Measurements from ENCODE around the gene RPL39. TPM values are rescaled to one million over a fixed set of nuclear protein-coding genes. Genes with fewer than 3 reads are reported as not detected.
"Not testable (repeated sequence)": the region's sequence is repeated elsewhere in the genome, so short reads cannot be mapped to it uniquely, and the experiment has no call there.

Gene RPL39
- 1,616 and 1,617 TPM in 2 replicates for total RNA-seq
- long read RNA-seq, transcript RPL39-201 (3 exons, 401 nt) = major isoform, 422 of 424 reads
- long read RNA-seq, partial matches to known transcripts = 1 of 424 reads
- long read RNA-seq, other reads (novel, unspliced or antisense) = 0 of 424 reads

- Mint-ChIP-seq H3K27me3 (ENCODE audit: unreplicated experiment) (no peaks in the 10 kb centered on the region), H3K27ac (ENCODE audit: unreplicated experiment) (peak within 1 kb of the TSS; percentile 96), H3K9me3 (ENCODE audit: unreplicated experiment) (no peaks in the 10 kb centered on the region), H3K36me3 (ENCODE audit: unreplicated experiment) (peaks cover 6% of the 10 kb centered on the region), H3K4me1 (ENCODE audit: unreplicated experiment) (peaks cover 31% of the 10 kb centered on the region), H3K4me3 (ENCODE audit: unreplicated experiment) (peak within 1 kb of the TSS; percentile 89)
- TF ChIP-seq CTCF (IDR thresholded peaks at IDR 0.05) = no peak
- peak; percentile 89 for DNase-seq (ENCODE audit: extremely low spot score, unreplicated experiment)
Measured at GRCh38 chrX:119791437-119792231, at the start of gene RPL39. Gene RPL39 (minus strand): TSS chrX:119791630. CDS start chrX:119791576, 54 bp downstream.

GRCh38 chrX:119833905-119834304 is 42.5 kb upstream of the RPL39 start:
- no peak overlapping the region for H3K4me3 Mint-ChIP-seq (ENCODE audit: unreplicated experiment)
- no peaks in the 10 kb centered on the region for H3K27me3 Mint-ChIP-seq (ENCODE audit: unreplicated experiment)
- DNase-seq (ENCODE audit: extremely low spot score, unreplicated experiment) = no peak
- H3K4me1 Mint-ChIP-seq (ENCODE audit: unreplicated experiment) = no peaks in the 10 kb centered on the region
- TF ChIP-seq CTCF (IDR thresholded peaks at IDR 0.05) = no peak
- H3K9me3 Mint-ChIP-seq (ENCODE audit: unreplicated experiment) = peaks cover 12% of the 10 kb centered on the region
- no peak overlapping the region for H3K27ac Mint-ChIP-seq (ENCODE audit: unreplicated experiment)
- peaks cover 41% of the 10 kb centered on the region for H3K36me3 Mint-ChIP-seq (ENCODE audit: unreplicated experiment)

GRCh38 chrX:119828446-119828845 is 37.0 kb upstream of the RPL39 start:
- no peak overlapping the region for H3K4me3 Mint-ChIP-seq (ENCODE audit: unreplicated experiment)
- peaks cover 15% of the 10 kb centered on the region for H3K9me3 Mint-ChIP-seq (ENCODE audit: unreplicated experiment)
- H3K27ac Mint-ChIP-seq (ENCODE audit: unreplicated experiment) = no peak overlapping the region
- H3K27me3 Mint-ChIP-seq (ENCODE audit: unreplicated experiment) = no peaks in the 10 kb centered on the region
- DNase-seq (ENCODE audit: extremely low spot score, unreplicated experiment) = no peak
- peaks cover 4% of the 10 kb centered on the region for H3K4me1 Mint-ChIP-seq (ENCODE audit: unreplicated experiment)
- H3K36me3 Mint-ChIP-seq (ENCODE audit: unreplicated experiment) = peaks cover 20% of the 10 kb centered on the region
- TF ChIP-seq CTCF (IDR thresholded peaks at IDR 0.05) = no peak

- Mint-ChIP-seq H3K27me3 (ENCODE audit: unreplicated experiment) (no peaks in the 10 kb centered on the region), H3K9me3 (ENCODE audit: unreplicated experiment) (peaks cover 19% of the 10 kb centered on the region), H3K4me3 (ENCODE audit: unreplicated experiment) (no peak overlapping the region), H3K27ac (ENCODE audit: unreplicated experiment) (no peak overlapping the region), H3K36me3 (ENCODE audit: unreplicated experiment) (peaks cover 14% of the 10 kb centered on the region), H3K4me1 (ENCODE audit: unreplicated experiment) (peaks cover 4% of the 10 kb centered on the region)
- DNase-seq (ENCODE audit: extremely low spot score, unreplicated experiment) = no peak
- no peak for TF ChIP-seq CTCF (IDR thresholded peaks at IDR 0.05)
Measured at GRCh38 chrX:119826399-119826959, 35.0 kb upstream of the RPL39 start.

- peaks cover 11% of the 10 kb centered on the region for H3K9me3 Mint-ChIP-seq (ENCODE audit: unreplicated experiment)
- not testable (repeated sequence) for H3K27me3 Mint-ChIP-seq (ENCODE audit: unreplicated experiment); H3K27ac Mint-ChIP-seq (ENCODE audit: unreplicated experiment); H3K36me3 Mint-ChIP-seq (ENCODE audit: unreplicated experiment); H3K4me1 Mint-ChIP-seq (ENCODE audit: unreplicated experiment); DNase-seq (ENCODE audit: extremely low spot score, unreplicated experiment); H3K4me3 Mint-ChIP-seq (ENCODE audit: unreplicated experiment)
Measured at GRCh38 chrX:119824221-119824620, 32.8 kb upstream of the RPL39 start.

- not testable (repeated sequence) for H3K27me3 Mint-ChIP-seq (ENCODE audit: unreplicated experiment); H3K4me1 Mint-ChIP-seq (ENCODE audit: unreplicated experiment); H3K36me3 Mint-ChIP-seq (ENCODE audit: unreplicated experiment); H3K9me3 Mint-ChIP-seq (ENCODE audit: unreplicated experiment); DNase-seq (ENCODE audit: extremely low spot score, unreplicated experiment); H3K4me3 Mint-ChIP-seq (ENCODE audit: unreplicated experiment); H3K27ac Mint-ChIP-seq (ENCODE audit: unreplicated experiment)
Measured at GRCh38 chrX:119821703-119822102, 30.3 kb upstream of the RPL39 start.
